Loucy (cell line): ENCODE results near the gene DLL1.

Source experiments
- H2AFZ ChIP-seq: fragments of 200-600 bp; sonication (generic); 2 replicates; pipeline ENCODE4 v1.6.0; 2016; ENCODE audit warnings: antibody characterized with exemption, mild to moderate bottlenecking, low read length, moderate library complexity
- H3F3A ChIP-seq: fragments of 200-600 bp; 2 replicates; pipeline ENCODE4 v1.6.0; 2016; ENCODE audit warnings: antibody characterized with exemption, low read depth, mild to moderate bottlenecking
- H3K27me3 ChIP-seq: fragments of 200-600 bp; sonication (generic); 2 replicates; pipeline ENCODE4 v1.6.1; 2014; ENCODE audit warnings: low read length, mild to moderate bottlenecking; ENCODE audit not compliant: insufficient read depth, poor library complexity, severe bottlenecking
- H3K36me3 ChIP-seq: fragments of 200-600 bp; sonication (generic); 2 replicates; pipeline ENCODE4 v1.6.1; 2016; ENCODE audit warnings: low read length; ENCODE audit not compliant: insufficient read depth
- H3K4me1 ChIP-seq: fragments of 200-600 bp; sonication (generic); 2 replicates; pipeline ENCODE4 v1.5.1; 2014; ENCODE audit warnings: low read length, mild to moderate bottlenecking; ENCODE audit not compliant: insufficient read depth, poor library complexity, severe bottlenecking
- H3K4me2 ChIP-seq: fragments of 200-600 bp; sonication (generic); 2 replicates; pipeline ENCODE4 v1.6.0; 2014; ENCODE audit warnings: antibody characterized with exemption, low read length, low read depth, mild to moderate bottlenecking; ENCODE audit not compliant: poor library complexity, severe bottlenecking
- H3K4me3 ChIP-seq: fragments of 200-600 bp; sonication (generic); 2 replicates; pipeline ENCODE4 v1.5.1; 2014; ENCODE audit warnings: low read length, mild to moderate bottlenecking, mixed read lengths; ENCODE audit not compliant: poor library complexity, severe bottlenecking
- H3K79me2 ChIP-seq: fragments of 200-600 bp; sonication (generic); 2 replicates; pipeline ENCODE4 v1.6.1; 2014; ENCODE audit warnings: low read length; ENCODE audit not compliant: insufficient read depth
- H3K9ac ChIP-seq: fragments of 200-600 bp; sonication (generic); 2 replicates; pipeline ENCODE4 v1.6.0; 2014; ENCODE audit warnings: mild to moderate bottlenecking, low read depth, low read length, moderate library complexity; ENCODE audit not compliant: poor library complexity, severe bottlenecking
- H3K9me2 ChIP-seq: fragments of 200-600 bp; sonication (generic); replicated peaks from 2 replicates; pipeline ENCODE4 v1.6.1; 2016; ENCODE audit warnings: low read depth, low read length, mixed read lengths
- H3K9me3 ChIP-seq: fragments of 200-600 bp; sonication (generic); 2 replicates; pipeline ENCODE4 v1.6.1; 2014; ENCODE audit warnings: mild to moderate bottlenecking, antibody characterized with exemption, low read length, low read depth; ENCODE audit not compliant: insufficient read depth
- H4K20me1 ChIP-seq: fragments of 200-600 bp; sonication (generic); 2 replicates; pipeline ENCODE4 v1.6.0; 2014; ENCODE audit warnings: antibody characterized with exemption, low read length, mild to moderate bottlenecking; ENCODE audit not compliant: insufficient read depth, poor library complexity, severe bottlenecking
- CTCF ChIP-seq: fragments of 200-600 bp; sonication (generic); conservative IDR thresholded peaks from 2 replicates; pipeline ENCODE4 v1.5.1; 2014; ENCODE audit warnings: mild to moderate bottlenecking, antibody characterized with exemption, low read length
- EZH2phosphoT487 ChIP-seq: fragments of 200-600 bp; IDR thresholded peaks from 2 replicates; pipeline ENCODE4 v1.6.1; 2018; ENCODE audit warnings: antibody characterized with exemption, mild to moderate bottlenecking, moderate library complexity, borderline replicate concordance

DLL1 gene

GRCh38 chr6:170256641-170257040 is 34.2 kb downstream of the DLL1 start:
- no peak overlapping the region for H2AFZ ChIP-seq
- no peaks in the 10 kb centered on the region for H3K4me1 ChIP-seq
- H3F3A ChIP-seq: no peaks in the 10 kb centered on the region
- H3K4me2 ChIP-seq: no peak overlapping the region
- H3K9ac ChIP-seq: no peak overlapping the region
- H3K36me3 ChIP-seq: no peaks in the 10 kb centered on the region
- TF ChIP-seq CTCF (no peak), EZH2phosphoT487 (no peak)
- no peak overlapping the region for H3K4me3 ChIP-seq
- H4K20me1 ChIP-seq: no peaks in the 10 kb centered on the region
- no peaks in the 10 kb centered on the region for H3K9me3 ChIP-seq
- H3K27me3 ChIP-seq: no peaks in the 10 kb centered on the region
- H3K9me2 ChIP-seq: no peaks in the 10 kb centered on the region
- H3K79me2 ChIP-seq: no peaks in the 10 kb centered on the region

GRCh38 chr6:170255426-170256125 is 35.3 kb downstream of the DLL1 start:
- Histone ChIP-seq H3K4me1 (no peaks in the 10 kb centered on the region), H3K9me3 (no peaks in the 10 kb centered on the region), H3F3A (no peaks in the 10 kb centered on the region), H4K20me1 (no peaks in the 10 kb centered on the region), H3K9ac (no peak overlapping the region), H3K4me3 (no peak overlapping the region), H3K4me2 (no peak overlapping the region), H3K27me3 (no peaks in the 10 kb centered on the region), H2AFZ (no peak overlapping the region), H3K79me2 (no peaks in the 10 kb centered on the region), H3K9me2 (no peaks in the 10 kb centered on the region), H3K36me3 (no peaks in the 10 kb centered on the region)
- no peak for TF ChIP-seq EZH2phosphoT487
- no peak for TF ChIP-seq CTCF

- Histone ChIP-seq H3K9me2 (no peaks in the 10 kb centered on the region), H3K4me3 (no peak overlapping the region), H3K9ac (no peak overlapping the region), H3K4me1 (no peaks in the 10 kb centered on the region), H3K4me2 (no peak overlapping the region), H3K36me3 (no peaks in the 10 kb centered on the region), H3K9me3 (no peaks in the 10 kb centered on the region), H3K79me2 (no peaks in the 10 kb centered on the region), H4K20me1 (no peaks in the 10 kb centered on the region), H3K27me3 (no peaks in the 10 kb centered on the region), H3F3A (no peaks in the 10 kb centered on the region), H2AFZ (no peak overlapping the region)
- TF ChIP-seq CTCF (no peak), EZH2phosphoT487 (no peak)
Observed at GRCh38 chr6:170254315-170255213, 36.3 kb downstream of the DLL1 start.
